Endothelial cell of umbilical vein (primary cell): ENCODE measurements around the gene OPN1SW. TPM values are rescaled to one million over a fixed set of nuclear protein-coding genes. Genes with fewer than 3 reads are reported as not detected.

ENCODE experiments used
- BruUV-seq: library from RNA; stranded (reverse); fragments of 400-500 nt; replicated peaks from 2 replicates; lab custom pipeline; 2021; lab: Mats Ljungman, UMichigan
- CTCF ChIA-PET: fragments of 300-600, 350-600 bp; sonication (Branson Sonifier 250); formaldehyde crosslinking; loops from one replicate; lab custom pipeline; 2021; ENCODE audit warnings: antibody characterized with exemption, inconsistent platforms; lab: Charles Lee
- POLR2A ChIA-PET: fragments of 300-600, 350-600 bp; sonication (Branson Sonifier 250); formaldehyde crosslinking; loops from one replicate; lab custom pipeline; 2021; ENCODE audit warnings: antibody characterized with exemption, inconsistent platforms; lab: Charles Lee
- DNase-seq: peaks from one replicate; pipeline ENCODE4 v3.0.0-alpha.2; 2011; ENCODE audit warnings: low read depth, low spot score
- FAIRE-seq: peaks from 2 replicates; lab custom pipeline; 2011; peaks lifted over from hg19 to GRCh38; lab: Jason Lieb, UNC
- H2AFZ ChIP-seq: 2 replicates; pipeline ENCODE4 v1.6.0; 2012; ENCODE audit warnings: low read depth, low read length, control low read depth, inconsistent platforms
- H3K27ac ChIP-seq: 2 replicates; pipeline ENCODE4 v1.5.1; 2011; ENCODE audit warnings: low read depth, mild to moderate bottlenecking, control low read depth, low read length, moderate library complexity; ENCODE audit not compliant: insufficient read depth
- H3K27me3 ChIP-seq, 2 experiments: 2 replicates each; pipeline versions ENCODE4 v1.6.0 to v1.6.1; 2011; ENCODE audit warnings: low read length in 2 of 2, mixed read lengths in 1 of 2; ENCODE audit not compliant: control insufficient read depth in 2 of 2, insufficient read depth in 2 of 2
- H3K36me3 ChIP-seq, 2 experiments: 2 replicates in 1 of 2; 3 replicates in 1 of 2; pipeline ENCODE4 v1.5.1; 2011; ENCODE audit warnings: low read length in 2 of 2, mild to moderate bottlenecking in 1 of 2, moderate library complexity in 1 of 2; ENCODE audit not compliant: control insufficient read depth in 2 of 2, insufficient read depth in 2 of 2; ENCODE audit errors: extremely low read depth in 1 of 2
- H3K4me1 ChIP-seq: 3 replicates; pipeline ENCODE4 v1.5.1; 2011; ENCODE audit warnings: mild to moderate bottlenecking, low read length; ENCODE audit not compliant: control insufficient read depth, insufficient read depth; ENCODE audit errors: extremely low read depth
- H3K4me2 ChIP-seq: 2 replicates; pipeline ENCODE4 v1.6.1; 2011; ENCODE audit warnings: low read length, control low read depth, mixed read lengths; ENCODE audit not compliant: insufficient read depth
- H3K4me3 ChIP-seq, 3 experiments: fragments of 200-600 bp in 1 of 3; sonication (generic), shearing (Covaris generic) in 1 of 3; replicated peaks in 1 of 3; 2 replicates each; pipeline ENCODE4 v1.5.1; 2011 to 2016; ENCODE audit warnings: control low read depth in 3 of 3, low read length in 3 of 3, mild to moderate bottlenecking in 2 of 3, inconsistent platforms in 1 of 3, low read depth in 1 of 3, moderate library complexity in 1 of 3; ENCODE audit not compliant: insufficient read depth in 1 of 3
- H3K79me2 ChIP-seq: 2 replicates; pipeline ENCODE4 v1.6.0; 2012; ENCODE audit warnings: low read length, inconsistent platforms; ENCODE audit not compliant: control insufficient read depth, insufficient read depth
- H3K9ac ChIP-seq: replicated peaks from 2 replicates; pipeline ENCODE3; 2011; ENCODE audit warnings: low read length, control low read depth; ENCODE audit not compliant: insufficient read depth; ENCODE audit errors: extremely low read depth
- H3K9me1 ChIP-seq: replicated peaks from 3 replicates; pipeline ENCODE4 v1.6.0; 2011; ENCODE audit warnings: mild to moderate bottlenecking, low read length; ENCODE audit not compliant: control insufficient read depth, insufficient read depth; ENCODE audit errors: extremely low read depth
- H3K9me3 ChIP-seq: replicated peaks from 2 replicates; pipeline ENCODE4 v1.5.1; 2012; ENCODE audit warnings: low read length, inconsistent platforms; ENCODE audit not compliant: control insufficient read depth, insufficient read depth
- H4K20me1 ChIP-seq: replicated peaks from 2 replicates; pipeline ENCODE3; 2011; ENCODE audit warnings: mild to moderate bottlenecking, low read length; ENCODE audit not compliant: control insufficient read depth, insufficient read depth; ENCODE audit errors: extremely low read depth
- EZH2 ChIP-seq: IDR thresholded peaks from 2 replicates; pipeline ENCODE4 v1.6.1; 2012; ENCODE audit warnings: borderline replicate concordance, low read depth, mild to moderate bottlenecking, moderate library complexity, low read length, inconsistent platforms; ENCODE audit not compliant: severe bottlenecking
- FOS ChIP-seq: IDR thresholded peaks from 2 replicates; pipeline ENCODE4 v1.6.1; 2011; ENCODE audit warnings: mild to moderate bottlenecking, low read length, moderate library complexity, borderline replicate concordance; ENCODE audit not compliant: insufficient read depth
- GATA2 ChIP-seq: IDR thresholded peaks from 2 replicates; pipeline ENCODE4 v1.7.0; 2011; ENCODE audit warnings: low read depth, mild to moderate bottlenecking, moderate library complexity, mixed read lengths, low read length; ENCODE audit not compliant: insufficient read length, insufficient read depth
- JUN ChIP-seq: IDR thresholded peaks from 2 replicates; pipeline ENCODE4 v1.6.1; 2011; ENCODE audit warnings: borderline replicate concordance, low read depth; ENCODE audit not compliant: insufficient read length, insufficient read depth
- MAX ChIP-seq: IDR thresholded peaks from 2 replicates; pipeline ENCODE4 v1.6.1; 2011; ENCODE audit not compliant: insufficient read depth, insufficient read length
- MYC ChIP-seq: IDR thresholded peaks from one replicate; pipeline ENCODE4 v1.6.1; 2011; ENCODE audit warnings: mild to moderate bottlenecking, low read depth, low read length
- POLR2A ChIP-seq: IDR thresholded peaks from 2 replicates; pipeline ENCODE4 v1.6.1; 2012; ENCODE audit warnings: low read depth, mild to moderate bottlenecking, control low read depth, low read length
- POLR2AphosphoS5 ChIP-seq: IDR thresholded peaks from 2 replicates; pipeline ENCODE4 v1.6.1; 2012; ENCODE audit warnings: low read depth, mild to moderate bottlenecking, control low read depth, low read length, moderate library complexity; ENCODE audit not compliant: insufficient read depth
- dilution Hi-C: fragments of 300-500 bp; cut with MboI; formaldehyde crosslinking; loops from one replicate; pipeline ENCODE4 v1.15.0; 2019; ENCODE audit warnings: low sequenced_read_pairs; ENCODE audit not compliant: extremely low pct_ligation_motif_present
- intact Hi-C: fragments of 100-400 bp; cut with micrococcal nuclease; formaldehyde crosslinking; loops from one replicate; pipeline ENCODE4 v1.10.0; 2022
- polyA plus RNA-seq, 4 experiments: library from polyadenylated mRNA; depleted of rRNA in 3 of 4; stranded (reverse) in 3 of 4; unstranded in 1 of 4; fragments of >200 nt; gene quantifications; 2 replicates each; pipeline versions ENCODE4 v1.2.1 to v1.2.3, GENCODE V29; 2011 to 2012; ENCODE audit warnings: missing spikeins in 1 of 4
- small RNA-seq: library from RNA; depleted of rRNA; stranded (forward); fragments of <200 nt; gene quantifications from one replicate; pipeline ENCODE3, GENCODE V24; 2012; ENCODE audit warnings: low replicate concordance, low read depth; ENCODE audit not compliant: insufficient read depth, insufficient read length
- total RNA-seq: library from RNA; stranded (reverse); gene quantifications from 2 replicates; pipeline ENCODE4 v1.2.3, GENCODE V29; 2021
- TF ChIP-seq, protein P1 (sequence below), 2 donors: IDR thresholded peaks; 1 replicate in 1 of 2; 2 replicates in 1 of 2; pipeline ENCODE4 v1.5.1; 2011; ENCODE audit warnings: low read length in 2 of 2, mild to moderate bottlenecking in 2 of 2, moderate library complexity in 2 of 2, control low read depth in 1 of 2, inconsistent platforms in 1 of 2, low read depth in 1 of 2; ENCODE audit not compliant: insufficient read depth in 1 of 2; ENCODE audit errors: extremely low read depth in 1 of 2

Gene OPN1SW
- total and polyA plus RNA-seq, 2 donors (not counting 3 experiments of a cell fraction or from before 2014, with no cell fraction given): not detected

DNA sequence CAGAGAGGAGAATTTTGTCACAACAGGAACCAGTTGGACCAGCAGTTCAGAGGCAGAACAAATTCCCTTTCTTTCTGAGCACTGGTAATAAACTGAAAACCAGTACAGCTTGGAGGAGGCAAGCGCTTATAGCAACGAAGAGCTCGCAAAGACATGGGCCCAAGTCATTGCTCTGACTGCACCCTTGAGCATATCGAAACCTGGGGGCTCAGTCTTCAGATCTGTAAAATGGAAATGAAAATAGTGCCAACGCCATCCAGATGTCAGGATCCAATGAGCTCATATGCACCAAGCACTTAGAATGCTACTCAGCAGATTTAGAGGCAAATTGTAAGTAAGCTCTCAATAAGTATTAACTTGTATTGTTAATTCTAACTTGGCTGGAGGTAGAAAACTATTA lies 50.9 kb downstream of the OPN1SW start:
- intact Hi-C loops (no loop called here), dilution Hi-C loops (no loop called here)
- H2AFZ ChIP-seq: no peak overlapping the region
- no TSS peak for BruUV-seq
- DNase-seq: no peak
- no peaks in the 10 kb centered on the region for H3K9me1 ChIP-seq
- TF ChIP-seq MYC (no peak), FOS (no peak), POLR2A (no peak), POLR2AphosphoS5 (no peak), JUN (no peak), EZH2 (no peak), GATA2 (no peak), MAX (no peak)
- TF ChIP-seq, protein P1, sequence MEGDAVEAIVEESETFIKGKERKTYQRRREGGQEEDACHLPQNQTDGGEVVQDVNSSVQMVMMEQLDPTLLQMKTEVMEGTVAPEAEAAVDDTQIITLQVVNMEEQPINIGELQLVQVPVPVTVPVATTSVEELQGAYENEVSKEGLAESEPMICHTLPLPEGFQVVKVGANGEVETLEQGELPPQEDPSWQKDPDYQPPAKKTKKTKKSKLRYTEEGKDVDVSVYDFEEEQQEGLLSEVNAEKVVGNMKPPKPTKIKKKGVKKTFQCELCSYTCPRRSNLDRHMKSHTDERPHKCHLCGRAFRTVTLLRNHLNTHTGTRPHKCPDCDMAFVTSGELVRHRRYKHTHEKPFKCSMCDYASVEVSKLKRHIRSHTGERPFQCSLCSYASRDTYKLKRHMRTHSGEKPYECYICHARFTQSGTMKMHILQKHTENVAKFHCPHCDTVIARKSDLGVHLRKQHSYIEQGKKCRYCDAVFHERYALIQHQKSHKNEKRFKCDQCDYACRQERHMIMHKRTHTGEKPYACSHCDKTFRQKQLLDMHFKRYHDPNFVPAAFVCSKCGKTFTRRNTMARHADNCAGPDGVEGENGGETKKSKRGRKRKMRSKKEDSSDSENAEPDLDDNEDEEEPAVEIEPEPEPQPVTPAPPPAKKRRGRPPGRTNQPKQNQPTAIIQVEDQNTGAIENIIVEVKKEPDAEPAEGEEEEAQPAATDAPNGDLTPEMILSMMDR (IDR thresholded peaks at IDR 0.05; ENCODE audit: extremely low read depth in 1 of 2, insufficient read depth in 1 of 2, low read depth in 1 of 2, low read length in 2 of 2): no peak
- no peaks in the 10 kb centered on the region for H3K79me2 ChIP-seq
- CTCF ChIA-PET: interaction anchor here (1.3 to 2.3 kb wide), 5 partner anchors 10 to 159 kb away, joined by 3 to 9 read pairs (median 7); a partner anchor contains a TSS
- POLR2A ChIA-PET: interaction anchor here (1.6 kb wide), 1 partner anchor 14 kb away, joined by 4 read pairs; the partner anchor contains the start of gene CALU
- peaks cover 20% of the 10 kb centered on the region in 2 experiments for H3K27me3 ChIP-seq
- H3K9me3 ChIP-seq: no peaks in the 10 kb centered on the region
- H3K4me3 ChIP-seq: no peak overlapping the region
- no peak for FAIRE-seq
- H3K9ac ChIP-seq: no peak overlapping the region
- H3K36me3 ChIP-seq: no peaks in the 10 kb centered on the region
- H4K20me1 ChIP-seq: no peaks in the 10 kb centered on the region
- no peak overlapping the region for H3K4me2 ChIP-seq
- no peak overlapping the region for H3K27ac ChIP-seq
- no peaks in the 10 kb centered on the region for H3K4me1 ChIP-seq

Small RNA genes within 50 kb of the gene (small RNA-seq; reads per million reads assigned to genes)
- gene RN7SL81P: not detected

Other genes starting within 250 kb of the OPN1SW start
- gene GARIN1A, start 103.5 kb downstream of the OPN1SW start, total RNA-seq: 2.1 and 3.6 TPM in 2 replicates
- gene GARIN1A, start 103.5 kb downstream of the OPN1SW start, polyA plus RNA-seq: 0.53 and 0.65 TPM in 2 replicates
- gene CALU, start 36.4 kb downstream of the OPN1SW start, total RNA-seq: 254 and 257 TPM in 2 replicates
- 111 and 135 TPM in 2 replicates for gene CALU, start 36.4 kb downstream of the OPN1SW start, polyA plus RNA-seq
- gene CCDC136, start 16.2 kb upstream of the OPN1SW start, total RNA-seq: 3.2 and 3.3 TPM in 2 replicates
- gene CCDC136, start 16.2 kb upstream of the OPN1SW start, polyA plus RNA-seq: 1.1 and 1.8 TPM in 2 replicates
- gene FLNC, start 54.6 kb upstream of the OPN1SW start, total RNA-seq: 81.8 and 81.9 TPM in 2 replicates
- gene FLNC, start 54.6 kb upstream of the OPN1SW start, polyA plus RNA-seq: 19.5 and 20.1 TPM in 2 replicates
- 141 and 156 TPM in 2 replicates for gene ATP6V1F, start 87.1 kb upstream of the OPN1SW start, total RNA-seq
- 360 and 501 TPM in 2 replicates for gene ATP6V1F, start 87.1 kb upstream of the OPN1SW start, polyA plus RNA-seq
- not detected in 2 replicates for gene KCP, start 134.9 kb upstream of the OPN1SW start, total RNA-seq
- gene KCP, start 134.9 kb upstream of the OPN1SW start, polyA plus RNA-seq: 0.03 TPM in 1 of 2 replicates, not detected in the other
- gene IRF5, start 162.1 kb upstream of the OPN1SW start, total RNA-seq: 0.31 and 1.5 TPM in 2 replicates
- gene IRF5, start 162.1 kb upstream of the OPN1SW start, polyA plus RNA-seq: 0.36 and 0.46 TPM in 2 replicates